ENCODE data around the gene FAM174A. TPM values are rescaled to one million over a fixed set of nuclear protein-coding genes. Genes with fewer than 3 reads are reported as not detected.
A peak's percentile ranks its signal among the peaks of the same experiment; 100 is the strongest.

FAM174A gene
- total RNA-seq, 2 donors from 2014 or later = 8.7 to 10.5 TPM

DNA sequence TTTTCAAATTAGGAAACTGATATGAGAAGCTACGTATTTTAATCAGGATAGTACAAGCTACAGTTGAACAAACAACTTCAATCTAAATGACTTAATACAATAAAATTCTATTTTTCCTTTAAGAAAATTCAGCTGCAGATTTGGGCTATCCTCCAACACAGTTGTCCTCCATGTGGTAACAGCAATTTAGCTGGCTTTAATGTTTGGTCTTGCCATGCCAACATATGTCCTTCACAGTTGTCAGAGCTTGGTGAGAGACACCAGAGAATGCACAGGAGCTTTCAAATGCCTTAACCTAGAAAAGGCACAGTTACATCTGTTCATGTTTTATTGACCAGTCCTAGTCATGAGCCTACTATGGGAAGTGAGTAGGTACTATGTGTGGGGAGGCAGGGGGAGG is 10.8 kb downstream of the FAM174A start:
- no peaks in the 10 kb centered on the region for H3K9me3 ChIP-seq (ENCODE audit: control insufficient read depth, low read length, poor library complexity, severe bottlenecking)
- Mint-ChIP-seq H3K4me3 (no peak overlapping the region), H3K27me3 (no peaks in the 10 kb centered on the region), H3K27ac (no peak overlapping the region), H3K36me3 (ENCODE audit: low read depth) (no peaks in the 10 kb centered on the region), H3K4me1 (peaks cover 26% of the 10 kb centered on the region)
- DNase-seq = no peak
- no peak for ATAC-seq

DNA sequence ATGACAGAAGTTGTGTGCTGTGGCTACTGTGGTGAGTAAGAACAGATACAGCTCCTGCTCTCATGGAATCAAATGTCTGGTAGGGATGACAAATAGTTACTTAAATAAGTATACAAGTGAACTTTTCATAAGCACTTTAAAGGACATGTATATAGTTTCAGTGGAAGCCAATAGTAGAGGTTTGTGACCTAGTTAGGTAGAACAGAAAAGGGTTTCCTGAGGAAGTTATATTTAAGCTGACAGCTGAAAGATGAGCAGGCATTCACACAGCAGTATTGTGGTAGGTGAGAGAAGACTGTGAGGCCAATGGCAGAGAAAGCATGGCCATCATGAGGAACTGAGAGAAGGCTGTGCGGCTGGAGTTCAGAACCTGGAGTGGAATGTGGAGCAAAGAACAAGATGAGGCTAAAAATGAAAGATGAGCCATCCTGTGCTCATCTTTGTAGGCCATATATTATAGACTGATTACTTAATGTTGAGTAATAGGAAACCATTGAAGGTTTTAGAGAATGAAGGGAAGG is 15.4 kb downstream of the FAM174A start:
- Mint-ChIP-seq H3K4me3 (peak overlapping the region; percentile 86), H3K27me3 (no peaks in the 10 kb centered on the region), H3K4me1 (peaks cover 27% of the 10 kb centered on the region), H3K27ac (peak overlapping the region; percentile 94), H3K36me3 (ENCODE audit: low read depth) (no peaks in the 10 kb centered on the region)
- H3K9me3 ChIP-seq (ENCODE audit: control insufficient read depth, low read length, poor library complexity, severe bottlenecking) = no peaks in the 10 kb centered on the region
- ATAC-seq (peak; percentile 85), DNase-seq (no peak)

GRCh38 chr5:100551183-100551582 is 16.0 kb downstream of the FAM174A start:
- H3K27ac Mint-ChIP-seq = peak overlapping the region; percentile 94
- no peaks in the 10 kb centered on the region for H3K27me3 Mint-ChIP-seq
- no peaks in the 10 kb centered on the region for H3K9me3 ChIP-seq (ENCODE audit: control insufficient read depth, low read length, poor library complexity, severe bottlenecking)
- ATAC-seq = no peak
- H3K4me1 Mint-ChIP-seq = peaks cover 27% of the 10 kb centered on the region
- H3K4me3 Mint-ChIP-seq = no peak overlapping the region
- H3K36me3 Mint-ChIP-seq (ENCODE audit: low read depth) = no peaks in the 10 kb centered on the region
- DNase-seq = no peak

DNA sequence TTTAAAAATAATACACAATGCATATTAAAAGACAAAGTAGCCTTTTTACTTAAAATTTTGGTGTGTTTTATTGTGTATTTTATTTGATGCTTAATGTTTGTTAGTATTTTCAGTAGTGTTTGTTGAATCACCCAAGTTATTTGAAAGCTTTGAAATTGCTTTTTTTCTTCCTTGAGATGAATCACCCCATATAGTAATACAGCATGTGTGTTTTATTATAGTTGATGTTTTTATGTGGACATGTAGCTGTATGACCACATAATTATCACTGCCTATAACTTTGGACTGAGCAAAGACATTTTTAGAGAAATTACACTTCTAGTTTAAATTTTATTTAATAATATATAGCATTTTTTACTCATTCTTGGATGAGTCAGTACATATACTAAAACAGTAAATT is 18.0 kb downstream of the FAM174A start:
- Mint-ChIP-seq H3K27me3 (no peaks in the 10 kb centered on the region), H3K4me1 (peaks cover 25% of the 10 kb centered on the region), H3K4me3 (no peak overlapping the region), H3K36me3 (ENCODE audit: low read depth) (no peaks in the 10 kb centered on the region), H3K27ac (no peak overlapping the region)
- H3K9me3 ChIP-seq (ENCODE audit: control insufficient read depth, low read length, poor library complexity, severe bottlenecking) = no peaks in the 10 kb centered on the region
- DNase-seq = no peak
- ATAC-seq = no peak

DNA sequence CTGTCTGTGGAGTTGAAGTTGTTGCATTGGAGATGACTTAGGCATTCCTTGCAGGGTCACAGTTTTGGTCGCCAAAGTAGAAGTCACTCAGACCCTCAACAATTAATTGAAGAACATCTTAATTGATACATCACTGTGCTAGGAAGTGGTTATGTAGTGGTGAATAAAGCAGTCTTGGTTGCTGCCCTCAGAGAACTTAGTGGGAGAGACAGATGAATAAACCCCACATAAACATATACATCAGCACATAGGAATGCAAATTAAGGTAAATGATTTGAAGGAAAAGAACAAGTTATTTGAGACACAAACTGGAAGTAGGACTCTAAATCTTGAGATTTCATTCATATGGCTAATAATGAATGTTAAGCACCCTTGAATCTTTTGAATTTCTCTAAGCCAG is 25.7 kb downstream of the FAM174A start:
- no peak for DNase-seq
- H3K4me3 Mint-ChIP-seq = no peak overlapping the region
- no peaks in the 10 kb centered on the region for H3K9me3 ChIP-seq (ENCODE audit: control insufficient read depth, low read length, poor library complexity, severe bottlenecking)
- no peak for ATAC-seq
- H3K27me3 Mint-ChIP-seq = no peaks in the 10 kb centered on the region
- H3K27ac Mint-ChIP-seq = no peak overlapping the region
- peaks cover 7% of the 10 kb centered on the region for H3K4me1 Mint-ChIP-seq
- H3K36me3 Mint-ChIP-seq (ENCODE audit: low read depth) = peaks cover 5% of the 10 kb centered on the region

GRCh38 chr5:100562821-100563220 is 27.6 kb downstream of the FAM174A start:
- H3K4me1 Mint-ChIP-seq = peaks cover 18% of the 10 kb centered on the region
- no peaks in the 10 kb centered on the region for H3K9me3 ChIP-seq (ENCODE audit: control insufficient read depth, low read length, poor library complexity, severe bottlenecking)
- ATAC-seq (no peak), DNase-seq (no peak)
- H3K36me3 Mint-ChIP-seq (ENCODE audit: low read depth) = peaks cover 10% of the 10 kb centered on the region
- no peaks in the 10 kb centered on the region for H3K27me3 Mint-ChIP-seq
- H3K4me3 Mint-ChIP-seq = no peak overlapping the region
- H3K27ac Mint-ChIP-seq = no peak overlapping the region

DNA sequence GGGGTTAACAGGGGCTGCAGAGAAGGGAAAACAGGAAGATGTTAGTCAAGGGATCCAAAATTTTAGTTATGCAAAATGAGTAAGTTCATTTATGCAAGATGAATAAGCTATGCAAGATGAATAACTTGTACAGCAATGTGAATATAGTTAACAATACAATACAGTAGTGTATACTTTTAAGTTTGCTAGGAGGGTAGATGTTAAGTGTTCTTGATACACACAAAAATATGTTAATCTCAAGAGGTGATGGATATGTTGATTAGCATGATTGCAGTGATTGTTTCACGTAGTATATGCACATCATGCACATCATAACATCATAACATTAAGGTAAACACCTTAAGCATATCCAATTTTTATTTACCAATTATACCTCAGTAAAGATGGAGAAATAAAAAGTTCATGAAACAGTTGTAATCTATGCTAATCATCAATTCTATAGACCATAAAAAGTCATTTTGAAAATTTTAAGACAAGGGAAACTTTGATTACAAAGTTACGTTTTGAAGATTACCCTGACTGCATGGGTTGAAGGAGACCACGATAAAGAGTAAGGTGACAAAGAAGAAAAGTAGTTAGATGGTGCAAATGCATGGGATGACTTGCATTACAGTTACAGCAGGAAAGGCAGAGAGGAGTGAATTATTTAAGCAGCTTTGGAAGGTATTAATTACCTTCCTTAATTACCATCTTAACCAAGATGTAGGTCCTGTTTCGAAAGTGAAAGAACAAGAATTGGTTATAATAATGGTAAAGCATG is 31.4 kb downstream of the FAM174A start:
- peaks cover 9% of the 10 kb centered on the region for H3K36me3 Mint-ChIP-seq (ENCODE audit: low read depth)
- H3K9me3 ChIP-seq (ENCODE audit: control insufficient read depth, low read length, poor library complexity, severe bottlenecking) = no peaks in the 10 kb centered on the region
- peak overlapping the region; percentile 92 for H3K4me3 Mint-ChIP-seq
- H3K4me1 Mint-ChIP-seq = peaks cover 18% of the 10 kb centered on the region
- H3K27me3 Mint-ChIP-seq = no peaks in the 10 kb centered on the region
- DNase-seq (no peak), ATAC-seq (peak; percentile 28)
- peak overlapping the region; percentile 96 for H3K27ac Mint-ChIP-seq

GRCh38 chr5:100574716-100575115 is 39.5 kb downstream of the FAM174A start:
- H3K36me3 Mint-ChIP-seq (ENCODE audit: low read depth) = no peaks in the 10 kb centered on the region
- H3K9me3 ChIP-seq (ENCODE audit: control insufficient read depth, low read length, poor library complexity, severe bottlenecking) = no peaks in the 10 kb centered on the region
- H3K27ac Mint-ChIP-seq = no peak overlapping the region
- H3K4me3 Mint-ChIP-seq = no peak overlapping the region
- H3K4me1 Mint-ChIP-seq = no peaks in the 10 kb centered on the region
- DNase-seq (no peak), ATAC-seq (no peak)
- H3K27me3 Mint-ChIP-seq = no peaks in the 10 kb centered on the region

- H3K9me3 ChIP-seq (ENCODE audit: control insufficient read depth, low read length, poor library complexity, severe bottlenecking) = no peaks in the 10 kb centered on the region
- no peak overlapping the region for H3K4me3 Mint-ChIP-seq
- ATAC-seq = no peak
- H3K27me3 Mint-ChIP-seq = no peaks in the 10 kb centered on the region
- H3K36me3 Mint-ChIP-seq (ENCODE audit: low read depth) = no peaks in the 10 kb centered on the region
- no peak overlapping the region for H3K27ac Mint-ChIP-seq
- DNase-seq = no peak
- H3K4me1 Mint-ChIP-seq = no peaks in the 10 kb centered on the region
These were observed 40.6 kb downstream of the FAM174A start for GRCh38 chr5:100575815-100576214.

DNA sequence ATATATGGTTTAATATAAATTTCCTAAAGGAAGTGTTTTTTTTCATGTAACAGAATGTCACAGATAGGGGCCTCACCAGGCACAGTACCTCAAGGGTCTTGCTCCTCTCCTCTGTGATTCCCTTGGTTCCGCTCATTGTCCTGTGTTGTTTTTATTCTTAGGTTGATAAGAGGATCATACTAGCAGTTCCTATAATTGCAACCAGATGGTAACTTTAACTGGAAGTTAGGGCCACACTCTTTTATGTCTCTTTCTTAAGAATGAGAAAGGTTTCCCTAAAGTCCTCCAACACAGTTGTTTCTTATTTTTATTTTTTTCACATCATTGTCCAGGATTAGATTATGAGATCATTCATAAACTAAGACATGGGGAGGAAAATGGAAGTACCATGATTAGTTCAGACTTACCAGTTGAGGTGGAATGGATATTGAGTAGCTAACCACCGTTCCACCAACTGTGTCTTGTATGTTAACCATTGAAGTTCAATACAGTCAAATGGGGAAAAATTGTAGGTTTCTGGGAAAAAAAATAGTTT is 41.1 kb downstream of the FAM174A start:
- H3K27ac Mint-ChIP-seq = no peak overlapping the region
- H3K4me3 Mint-ChIP-seq = no peak overlapping the region
- H3K27me3 Mint-ChIP-seq = no peaks in the 10 kb centered on the region
- no peaks in the 10 kb centered on the region for H3K4me1 Mint-ChIP-seq
- H3K36me3 Mint-ChIP-seq (ENCODE audit: low read depth) = no peaks in the 10 kb centered on the region
- no peaks in the 10 kb centered on the region for H3K9me3 ChIP-seq (ENCODE audit: control insufficient read depth, low read length, poor library complexity, severe bottlenecking)
- no peak for DNase-seq
- ATAC-seq = no peak

DNA sequence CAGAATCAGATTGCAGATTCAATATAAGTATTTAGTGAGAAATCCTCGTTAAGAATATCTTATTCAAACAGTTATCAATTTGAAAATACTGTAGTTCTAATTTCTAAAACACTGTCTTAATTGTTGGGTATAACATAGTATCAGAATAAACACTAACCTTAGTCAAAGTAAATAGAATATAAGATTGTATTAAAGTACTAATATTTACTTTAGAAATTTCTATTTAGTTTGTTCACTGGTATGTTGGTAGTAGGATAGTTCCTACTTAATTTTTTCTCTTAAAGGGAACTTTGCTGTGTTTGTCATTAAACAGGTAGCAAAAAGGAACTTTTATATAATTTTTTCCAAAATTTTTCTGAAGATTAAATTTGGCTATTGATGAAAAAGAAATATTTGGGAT is 42.3 kb downstream of the FAM174A start:
- H3K27me3 Mint-ChIP-seq = no peaks in the 10 kb centered on the region
- no peaks in the 10 kb centered on the region for H3K36me3 Mint-ChIP-seq (ENCODE audit: low read depth)
- no peak for DNase-seq
- H3K9me3 ChIP-seq (ENCODE audit: control insufficient read depth, low read length, poor library complexity, severe bottlenecking) = no peaks in the 10 kb centered on the region
- no peaks in the 10 kb centered on the region for H3K4me1 Mint-ChIP-seq
- no peak overlapping the region for H3K27ac Mint-ChIP-seq
- no peak for ATAC-seq
- no peak overlapping the region for H3K4me3 Mint-ChIP-seq

DNA sequence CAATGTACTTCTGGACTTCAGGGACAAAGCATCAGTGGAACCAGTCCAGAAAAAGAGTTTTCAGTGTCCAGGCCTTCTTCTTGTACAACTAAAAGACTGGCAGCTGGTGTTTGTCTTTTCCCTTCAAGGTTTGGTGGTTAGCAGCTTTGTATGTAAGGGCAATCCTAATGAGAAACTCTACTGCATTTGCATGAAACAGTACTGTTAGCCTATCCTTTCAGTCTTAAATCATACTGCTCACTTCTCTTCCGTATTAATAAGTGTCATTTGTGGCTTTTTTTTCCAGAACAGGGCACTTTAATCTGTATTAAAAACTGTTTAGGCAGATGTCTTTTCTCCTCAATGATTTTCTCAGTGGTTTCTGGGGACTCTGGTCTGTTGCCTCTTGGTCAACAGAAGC is 48.9 kb downstream of the FAM174A start:
- H3K4me3 Mint-ChIP-seq = no peak overlapping the region
- H3K4me1 Mint-ChIP-seq = no peaks in the 10 kb centered on the region
- DNase-seq (no peak), ATAC-seq (no peak)
- H3K36me3 Mint-ChIP-seq (ENCODE audit: low read depth) = peaks cover 3% of the 10 kb centered on the region
- no peaks in the 10 kb centered on the region for H3K9me3 ChIP-seq (ENCODE audit: control insufficient read depth, low read length, poor library complexity, severe bottlenecking)
- H3K27me3 Mint-ChIP-seq = no peaks in the 10 kb centered on the region
- H3K27ac Mint-ChIP-seq = no peak overlapping the region

DNA sequence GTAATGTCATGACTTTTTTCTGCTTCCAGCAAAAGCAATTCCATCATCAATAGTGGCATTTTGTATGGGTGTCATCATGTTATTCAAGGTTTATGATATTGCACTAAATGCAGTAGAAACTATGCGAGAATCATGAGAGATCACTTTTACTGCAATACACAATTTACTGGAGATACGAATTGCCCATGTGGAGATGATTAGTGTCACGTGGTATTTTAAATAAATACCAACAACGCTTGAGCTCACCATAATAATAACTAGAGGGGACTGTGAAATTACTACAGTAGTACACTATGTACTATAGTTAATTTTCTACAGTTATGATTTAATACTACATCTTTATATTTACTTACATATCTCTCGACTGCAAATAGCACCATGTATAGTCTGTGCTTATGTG is 49.7 kb downstream of the FAM174A start:
- H3K27me3 Mint-ChIP-seq = no peaks in the 10 kb centered on the region
- H3K4me3 Mint-ChIP-seq = no peak overlapping the region
- peaks cover under 1% of the 10 kb centered on the region for H3K4me1 Mint-ChIP-seq
- H3K27ac Mint-ChIP-seq = no peak overlapping the region
- ATAC-seq (no peak), DNase-seq (no peak)
- peaks cover 3% of the 10 kb centered on the region for H3K36me3 Mint-ChIP-seq (ENCODE audit: low read depth)
- H3K9me3 ChIP-seq (ENCODE audit: control insufficient read depth, low read length, poor library complexity, severe bottlenecking) = no peaks in the 10 kb centered on the region

DNA sequence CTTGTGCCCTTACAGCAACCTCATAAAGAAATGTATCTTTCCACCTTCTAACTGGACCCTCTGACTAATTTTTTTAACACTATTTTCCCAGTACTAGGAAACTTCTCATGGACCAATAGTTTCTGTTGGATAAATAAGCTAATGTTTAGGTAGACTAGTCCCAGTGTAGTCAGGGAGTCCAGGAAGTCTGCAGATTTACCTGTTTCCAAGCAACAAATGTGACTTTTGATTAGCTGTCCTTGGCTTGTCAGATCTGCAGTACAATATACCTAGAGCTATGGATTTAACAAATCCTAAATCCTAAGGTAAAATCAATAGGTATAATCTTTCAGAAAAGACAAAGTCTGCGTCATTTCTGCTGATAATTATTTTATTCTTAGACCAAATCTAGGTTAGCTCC is 55.7 kb downstream of the FAM174A start:
- peaks cover 3% of the 10 kb centered on the region for H3K4me1 Mint-ChIP-seq
- no peaks in the 10 kb centered on the region for H3K9me3 ChIP-seq (ENCODE audit: control insufficient read depth, low read length, poor library complexity, severe bottlenecking)
- no peak overlapping the region for H3K4me3 Mint-ChIP-seq
- no peak overlapping the region for H3K27ac Mint-ChIP-seq
- H3K36me3 Mint-ChIP-seq (ENCODE audit: low read depth) = no peaks in the 10 kb centered on the region
- ATAC-seq (no peak), DNase-seq (no peak)
- no peaks in the 10 kb centered on the region for H3K27me3 Mint-ChIP-seq

Data from T-helper 17 cell (primary cell).